ENCODE measurements around the gene EEFSEC.

The EEFSEC gene

GRCh38 chr3:128320551-128321340 lies 167.5 kb downstream of the EEFSEC start:
- DNase-seq, result no peak

GRCh38 chr3:128321418-128321817 lies 168.1 kb downstream of the EEFSEC start:
- no peak for DNase-seq

- DNase-seq, result no peak
Measured at GRCh38 chr3:128322030-128323022, 169.0 kb downstream of the EEFSEC start.

GRCh38 chr3:128323206-128324081 lies 170.2 kb downstream of the EEFSEC start:
- no peak for DNase-seq

GRCh38 chr3:128324911-128325592 lies 171.8 kb downstream of the EEFSEC start:
- DNase-seq, result no peak

GRCh38 chr3:128326051-128326823 lies 173.0 kb downstream of the EEFSEC start:
- peak; percentile 21 for DNase-seq

- peak; percentile 14 for DNase-seq
Measured at GRCh38 chr3:128327606-128328031, 174.3 kb downstream of the EEFSEC start.

- no peak for DNase-seq
Measured at GRCh38 chr3:128328546-128329458, 175.5 kb downstream of the EEFSEC start.

- DNase-seq, result no peak
Measured at GRCh38 chr3:128329491-128330213, 176.4 kb downstream of the EEFSEC start.

GRCh38 chr3:128330214-128330842 lies 177.0 kb downstream of the EEFSEC start:
- peak; percentile 6 for DNase-seq

- DNase-seq, result no peak
Measured at GRCh38 chr3:128334086-128334645, 180.9 kb downstream of the EEFSEC start.

- no peak for DNase-seq
Measured at GRCh38 chr3:128334766-128335165, 181.5 kb downstream of the EEFSEC start.

- no peak for DNase-seq
Measured at GRCh38 chr3:128335621-128336296, 182.5 kb downstream of the EEFSEC start.

- no peak for DNase-seq
Measured at GRCh38 chr3:128336337-128337156, 183.3 kb downstream of the EEFSEC start.

- no peak for DNase-seq
Measured at GRCh38 chr3:128337305-128337704, 184.0 kb downstream of the EEFSEC start.

- DNase-seq, result no peak
Measured at GRCh38 chr3:128338536-128339330, 185.5 kb downstream of the EEFSEC start.

Measured in left hindlimb (tissue), 1 donor.